NCI-H2227 (cell line): Measurements from ENCODE around the gene KCNQ1OT1.

ENCODE experiments used
- DNase-seq: peaks from one replicate; lab custom pipeline; 2025; ENCODE audit not compliant: unreplicated experiment; lab: John Stamatoyannopoulos, UW

KCNQ1OT1 gene

DNA sequence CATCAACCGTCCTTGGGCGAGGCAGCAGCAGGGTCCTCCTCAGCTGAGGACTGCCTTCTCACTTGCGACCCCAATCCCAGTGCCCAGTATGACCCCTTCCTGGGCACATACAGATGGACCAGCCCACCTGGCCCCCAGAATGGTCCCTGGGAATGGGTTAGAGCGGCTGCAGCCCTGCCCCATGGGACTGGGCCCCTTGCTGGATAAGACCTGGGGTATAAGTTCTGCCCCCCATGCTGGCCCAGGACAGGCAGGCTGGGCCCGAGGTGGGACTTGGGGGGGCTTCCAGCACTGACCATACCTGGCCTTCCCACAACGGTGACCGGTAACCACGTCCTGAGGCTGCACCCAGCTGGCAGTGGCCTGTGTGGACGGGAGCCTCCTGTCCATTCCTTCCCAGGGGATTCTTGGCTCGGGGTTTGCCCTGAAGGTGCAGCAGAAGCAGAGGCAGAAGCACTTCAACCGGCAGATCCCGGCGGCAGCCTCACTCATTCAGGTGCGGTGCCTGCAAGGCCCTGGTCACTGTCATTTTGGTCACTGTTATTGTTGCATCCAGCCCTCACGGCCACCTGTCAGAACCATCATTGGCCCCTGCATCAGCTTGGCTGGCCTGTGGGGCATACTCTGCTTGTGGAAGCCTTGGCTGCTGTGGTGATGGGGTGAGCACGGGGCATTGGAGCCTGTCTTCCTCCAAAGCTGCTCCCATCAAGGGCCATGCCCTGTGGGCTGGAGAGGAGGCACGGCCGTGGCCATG is 114.8 kb downstream of the KCNQ1OT1 start:
- DNase-seq, result no peak

GRCh38 chr11:2584434-2584811 is 115.4 kb downstream of the KCNQ1OT1 start:
- DNase-seq, result no peak

DNA sequence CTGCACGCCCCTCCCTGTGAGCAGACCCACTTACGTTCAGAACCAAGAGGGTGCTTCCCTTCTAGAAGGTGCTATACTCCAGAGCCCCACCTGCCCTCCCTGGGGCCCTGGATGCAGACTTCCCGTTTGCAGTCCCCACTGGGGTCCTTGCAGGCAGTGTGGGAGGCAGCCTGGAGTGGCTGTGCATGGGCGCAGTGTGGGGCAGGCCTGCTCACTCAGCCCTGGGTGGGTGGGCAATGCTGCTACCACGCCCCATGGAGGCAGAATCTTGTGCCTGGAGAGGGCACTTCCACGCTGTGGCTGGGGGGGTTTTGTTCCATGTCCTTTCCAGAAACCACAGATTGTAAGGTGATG is 116.2 kb downstream of the KCNQ1OT1 start:
- no peak for DNase-seq

- no peak for DNase-seq
These were observed 116.7 kb downstream of the KCNQ1OT1 start for GRCh38 chr11:2582946-2583604.

DNA sequence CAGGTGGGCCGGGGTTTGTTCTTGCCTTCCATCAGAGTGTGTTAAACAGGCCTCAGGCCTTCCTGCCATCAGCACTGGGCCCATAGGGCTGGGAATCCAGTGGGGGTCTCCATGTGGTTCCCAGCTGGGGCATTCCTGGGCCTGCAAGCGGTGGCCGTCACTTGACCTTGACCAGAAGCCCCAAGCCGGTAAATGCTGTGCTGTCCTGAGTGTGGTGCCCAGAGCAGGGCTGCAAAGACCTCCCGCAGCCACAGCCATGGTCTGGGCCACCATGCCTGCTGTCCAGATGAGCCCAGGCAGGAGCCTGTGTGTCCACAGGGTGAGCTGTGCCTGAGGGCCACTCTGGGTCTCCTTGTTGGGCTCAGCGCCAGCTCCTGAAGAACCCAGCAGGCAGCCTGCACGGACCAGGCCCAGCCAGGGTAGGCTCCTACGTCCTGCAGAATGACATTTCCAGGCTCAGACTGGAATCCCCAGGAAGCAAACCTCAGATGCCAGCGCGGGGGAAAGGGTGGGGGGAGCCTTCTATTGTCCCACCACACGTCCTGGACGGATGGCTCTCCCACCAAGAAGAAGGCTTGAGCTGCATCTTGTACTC is 117.3 kb downstream of the KCNQ1OT1 start:
- DNase-seq, result no peak

- no peak for DNase-seq
These were observed 117.9 kb downstream of the KCNQ1OT1 start for GRCh38 chr11:2581931-2582350.

DNA sequence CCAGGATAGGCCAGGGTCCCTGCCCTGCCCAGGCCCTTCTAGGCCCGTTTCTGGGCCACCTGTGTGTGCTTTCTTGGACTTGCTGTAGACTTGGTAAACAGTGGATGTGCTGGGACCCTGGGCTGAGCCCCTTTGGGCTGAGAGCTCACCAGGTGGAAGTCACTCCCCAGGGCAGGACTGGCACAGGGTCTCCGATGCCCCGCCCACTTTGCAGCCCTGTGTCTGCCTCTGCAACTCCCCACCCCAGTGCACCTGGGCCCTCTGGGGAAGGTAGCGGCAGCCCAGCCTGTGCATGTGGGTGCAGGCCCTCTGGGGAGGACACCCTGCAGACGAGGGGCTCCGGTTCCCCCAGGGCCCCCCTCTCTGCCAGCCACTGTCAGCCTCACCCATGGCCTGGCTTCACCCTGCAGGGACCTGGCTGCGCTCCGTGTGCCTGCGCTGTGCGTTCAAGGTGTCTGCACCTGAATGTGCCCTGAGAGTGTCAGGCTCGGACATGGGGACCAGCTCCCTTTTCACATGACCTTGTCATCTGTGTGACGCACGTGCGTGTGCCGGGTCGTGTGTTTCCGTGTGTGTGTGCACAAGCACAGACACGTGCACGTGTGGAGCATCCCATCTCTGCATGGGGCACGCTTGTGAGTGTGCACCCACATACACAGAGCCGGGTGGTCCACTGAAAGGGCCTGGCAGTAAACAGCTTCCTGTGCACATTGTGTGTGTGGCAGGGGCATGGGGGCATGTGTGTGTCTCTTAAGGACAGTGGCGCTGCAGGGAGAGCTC is 118.5 kb downstream of the KCNQ1OT1 start:
- no peak for DNase-seq

DNA sequence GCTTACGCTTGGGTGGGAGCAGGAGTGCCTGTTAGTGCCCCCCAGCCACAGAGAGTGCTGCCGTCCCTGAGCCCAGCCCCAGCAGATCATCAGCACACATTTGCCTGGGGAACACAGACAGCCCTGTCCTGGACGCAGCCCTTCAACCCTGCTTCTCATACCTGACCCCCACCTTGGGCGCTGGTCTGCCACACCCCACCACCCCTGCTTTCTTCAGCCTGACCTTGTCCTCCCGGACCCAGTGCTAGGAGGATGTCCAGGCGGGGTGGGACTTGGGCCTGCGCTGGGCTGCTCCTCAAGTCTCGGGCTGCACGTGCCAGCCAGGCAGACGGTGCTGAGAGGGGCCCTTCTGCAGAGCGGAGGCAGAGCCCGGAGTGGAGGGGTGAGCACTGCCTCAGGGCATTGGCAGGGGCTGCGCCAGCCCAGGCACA is 119.2 kb downstream of the KCNQ1OT1 start:
- DNase-seq, result no peak

DNA sequence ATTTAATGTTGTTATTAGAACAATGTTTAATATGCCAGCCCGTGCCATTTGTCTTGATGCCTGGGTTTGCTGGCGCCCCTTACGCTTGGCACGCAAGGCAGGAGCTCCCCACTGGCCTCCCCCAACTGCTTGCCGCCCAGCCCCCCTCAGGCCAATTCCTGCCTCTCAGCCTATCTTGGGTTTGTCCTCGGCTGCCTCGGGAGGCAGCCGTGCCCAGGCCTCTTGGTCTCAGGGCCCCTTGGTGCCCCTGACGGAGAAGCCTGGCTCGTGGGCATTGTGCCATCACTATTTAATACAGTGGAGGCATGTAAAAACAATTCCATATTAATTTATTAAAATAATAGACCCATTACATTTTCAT is 119.8 kb downstream of the KCNQ1OT1 start:
- no peak for DNase-seq

DNA sequence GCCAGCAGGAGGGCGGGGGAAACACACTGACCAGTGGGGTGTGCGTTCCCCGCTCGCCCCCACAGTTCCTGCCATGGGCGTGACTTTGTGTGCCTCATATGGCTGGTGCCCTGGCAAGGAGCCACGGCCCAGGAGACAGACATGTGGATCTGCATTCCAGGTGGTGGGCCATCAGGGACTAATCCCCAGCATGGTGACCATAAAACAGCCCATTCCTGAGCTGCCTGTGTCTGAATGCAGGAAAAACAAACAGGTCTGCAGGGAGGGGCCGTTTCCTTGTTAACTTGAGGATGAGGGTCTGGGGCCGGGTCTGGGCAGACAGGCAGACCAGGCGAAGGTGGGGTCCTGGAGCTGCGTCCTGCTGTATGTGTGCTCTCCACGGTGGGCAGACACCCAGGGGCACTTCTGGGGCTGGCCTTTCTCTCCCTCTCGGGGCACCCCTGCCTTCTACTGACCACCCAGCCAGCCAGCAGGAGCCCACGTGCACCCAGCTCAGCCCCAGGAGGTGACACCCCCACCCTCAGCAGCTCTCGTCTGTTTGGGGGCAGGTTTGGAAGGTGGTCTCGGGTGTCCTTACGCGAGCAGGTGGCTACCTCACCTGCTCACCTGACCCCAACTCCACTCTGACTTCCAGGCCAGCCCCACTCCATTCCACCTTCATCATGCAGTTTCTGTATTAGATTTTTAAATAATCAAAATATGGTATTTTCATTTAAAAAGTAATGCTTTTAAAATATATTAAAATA is 120.3 kb downstream of the KCNQ1OT1 start:
- no peak for DNase-seq

- DNase-seq, result no peak
These were observed 120.9 kb downstream of the KCNQ1OT1 start for GRCh38 chr11:2578929-2579270.

DNA sequence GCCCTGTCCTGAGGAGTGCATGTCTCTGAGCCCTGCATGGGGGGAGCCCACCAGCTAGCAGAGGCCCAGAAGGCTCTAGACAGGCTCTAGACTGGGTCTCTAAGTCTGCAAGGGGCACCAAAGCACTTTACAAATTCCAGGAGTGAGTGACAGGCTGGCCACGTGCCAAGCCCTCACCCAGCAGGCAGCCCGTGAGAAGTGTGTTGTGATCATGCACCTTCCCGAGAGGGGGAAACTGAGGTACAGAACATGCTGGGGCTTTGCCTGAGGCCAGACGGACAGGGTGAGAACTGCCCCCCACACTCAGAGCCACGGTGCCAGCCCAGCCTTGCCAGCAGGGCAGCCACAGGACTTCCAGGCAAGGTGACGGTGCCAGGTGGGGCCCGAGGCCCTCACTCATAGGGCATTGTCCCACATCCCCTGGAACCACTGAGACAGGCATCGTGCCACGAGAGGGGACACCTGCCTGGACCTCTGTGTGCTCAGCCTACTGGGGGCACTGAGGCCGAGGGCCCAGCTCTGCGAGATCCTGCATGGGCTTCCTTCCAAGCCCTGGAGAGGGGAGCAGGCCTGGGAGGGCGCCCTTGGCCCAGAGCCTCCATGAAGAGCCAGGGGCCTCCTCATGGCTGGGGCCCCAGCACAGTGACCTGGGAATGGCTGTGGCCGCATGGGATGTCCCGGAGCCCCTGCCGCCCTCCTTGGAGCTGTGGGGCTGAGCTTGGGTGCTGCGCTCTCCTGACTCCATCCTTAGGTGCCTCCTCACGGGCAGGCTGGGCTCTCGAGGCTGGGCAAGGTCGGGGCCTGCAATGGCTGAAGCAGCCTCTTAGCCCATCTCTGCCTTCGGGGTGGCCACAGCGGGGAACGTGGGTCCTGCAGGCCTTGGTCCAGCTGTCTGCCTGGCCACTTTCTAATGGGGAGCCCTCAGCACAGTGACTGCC is 121.5 kb downstream of the KCNQ1OT1 start:
- no peak for DNase-seq

DNA sequence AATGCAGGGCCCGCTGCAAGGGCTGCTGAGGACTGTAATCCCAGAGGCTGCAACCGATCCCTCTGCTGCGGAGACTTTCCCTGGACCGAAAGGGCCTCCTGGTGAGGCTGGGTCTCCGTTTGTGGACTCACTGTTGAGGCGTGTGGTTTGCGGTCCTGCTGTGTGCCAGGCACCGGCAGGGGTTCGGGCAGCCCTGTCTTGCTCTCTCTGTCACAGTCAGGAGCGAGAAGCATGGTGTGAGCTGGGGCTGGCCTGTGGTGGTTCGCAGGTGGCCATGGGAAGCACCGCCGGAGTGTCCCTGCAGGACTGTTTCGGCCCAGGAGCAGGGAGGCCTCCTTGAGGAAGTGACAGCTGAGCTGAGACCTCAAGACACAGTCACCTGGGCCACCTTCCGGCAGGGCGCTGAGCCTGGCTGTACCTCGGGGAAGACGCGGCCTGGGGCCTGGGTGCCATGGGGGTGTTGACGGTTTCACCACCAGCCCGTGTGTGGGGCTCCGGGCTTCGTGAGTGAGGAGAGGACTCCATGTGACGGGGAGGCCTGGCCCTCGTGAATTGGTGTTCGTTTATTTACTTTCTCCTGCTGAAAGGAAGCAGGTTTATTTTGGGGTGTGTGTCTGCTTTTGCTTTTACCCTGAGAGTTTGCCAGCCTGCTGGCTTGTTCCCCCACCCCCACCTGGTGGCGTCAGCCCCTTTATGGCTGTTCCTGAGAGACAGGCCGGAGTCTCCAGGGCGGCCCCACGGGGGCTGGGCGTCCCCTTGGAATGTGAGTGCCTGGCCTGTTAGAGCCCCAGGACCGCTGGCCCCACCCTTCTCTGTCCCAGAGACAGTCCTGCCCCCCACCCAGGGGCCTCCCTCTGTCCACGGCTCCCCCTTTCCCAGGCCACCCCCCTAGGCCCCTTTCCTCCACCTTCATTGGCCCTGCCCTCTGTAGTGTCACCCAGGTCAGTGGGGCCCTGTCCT is 122.5 kb downstream of the KCNQ1OT1 start:
- DNase-seq, result no peak

DNA sequence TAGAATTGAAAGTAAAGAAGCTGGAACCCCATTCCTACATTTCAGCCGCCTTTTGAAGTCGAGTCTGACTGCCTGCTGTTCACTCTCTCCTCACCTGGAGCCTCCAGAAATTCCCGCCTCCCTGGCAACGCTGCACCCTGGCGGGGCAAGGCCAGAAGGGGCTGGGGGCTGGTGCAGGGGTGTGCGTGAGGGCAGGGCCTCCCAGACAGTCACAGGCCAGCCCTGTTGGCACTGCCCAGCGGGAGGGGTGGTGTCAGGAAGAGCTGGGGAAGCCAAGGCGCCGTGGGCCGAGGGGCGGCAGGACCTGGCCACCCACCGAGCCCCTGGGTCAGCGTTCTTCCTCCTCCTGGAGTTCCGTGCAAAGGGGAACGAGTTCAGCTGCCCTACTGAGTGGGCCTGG is 123.2 kb downstream of the KCNQ1OT1 start:
- DNase-seq, result no peak

DNA sequence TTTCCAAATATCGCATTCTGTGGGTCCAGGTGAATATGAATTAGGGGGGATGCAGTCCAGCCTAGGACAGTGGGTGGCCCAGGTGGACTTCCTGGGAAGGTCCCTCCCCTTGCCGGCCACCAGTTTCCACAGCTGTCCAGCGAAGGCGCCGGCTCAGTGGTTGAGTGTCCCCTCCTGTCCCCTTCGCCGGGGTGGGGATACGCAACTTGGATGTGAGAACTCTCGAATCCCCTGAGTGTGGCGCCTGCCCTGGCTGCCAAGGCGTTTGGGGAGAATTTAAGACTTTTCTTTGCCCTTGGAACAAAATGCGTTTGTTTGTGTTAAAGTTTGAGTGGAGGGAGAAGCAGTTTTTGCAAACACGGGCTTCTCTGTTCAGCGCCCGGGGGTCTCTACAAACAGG is 123.7 kb downstream of the KCNQ1OT1 start:
- no peak for DNase-seq

- no peak for DNase-seq
These were observed 124.2 kb downstream of the KCNQ1OT1 start for GRCh38 chr11:2575591-2576051.

GRCh38 chr11:2574553-2575535 is 125.0 kb downstream of the KCNQ1OT1 start:
- no peak for DNase-seq
